ENCODE results near the gene FAM53A.

Gene FAM53A

GRCh38 chr4:1643971-1644735 lies 40.0 kb downstream of the FAM53A start:
- TF ChIP-seq ZNF416 (tag by site-specific recombination; IDR thresholded peaks at IDR 0.05) = no peak
- no peak for TF ChIP-seq ZNF692 (tag by site-specific recombination; IDR thresholded peaks at IDR 0.05)
- TF ChIP-seq ZNF580 (tag by site-specific recombination; IDR thresholded peaks at IDR 0.05) = no peak
- no peak for TF ChIP-seq REPIN1 (tag by site-specific recombination; IDR thresholded peaks at IDR 0.05; ENCODE audit: low read depth)
- no peak for TF ChIP-seq PRDM1 (tag by site-specific recombination; IDR thresholded peaks at IDR 0.05)
- TF ChIP-seq ZNF354C (tag by site-specific recombination; IDR thresholded peaks at IDR 0.05; ENCODE audit: borderline replicate concordance, low read depth) = no peak
- TF ChIP-seq ZNF350 (tag by site-specific recombination; IDR thresholded peaks at IDR 0.05) = no peak
- TF ChIP-seq ZBTB26 (tag by site-specific recombination; optimal IDR thresholded peaks at IDR 0.05) = no peak
- TF ChIP-seq ZNF214 (tag by site-specific recombination; IDR thresholded peaks at IDR 0.05; ENCODE audit: borderline replicate concordance) = no peak
- no peak for TF ChIP-seq PRDM2 (tag by site-specific recombination; IDR thresholded peaks at IDR 0.05; ENCODE audit: borderline replicate concordance)
- TF ChIP-seq ZBTB20 (tag by site-specific recombination; IDR thresholded peaks at IDR 0.05) = no peak
- no peak for TF ChIP-seq ZNF548 (tag by site-specific recombination; IDR thresholded peaks at IDR 0.05)
- TF ChIP-seq TRIM28 (IDR thresholded peaks at IDR 0.05; ENCODE audit: borderline replicate concordance, low read length) = no peak
- no peak for TF ChIP-seq GFI1B (tag by site-specific recombination; IDR thresholded peaks at IDR 0.05)
- TF ChIP-seq ZNF664 (tag by site-specific recombination; IDR thresholded peaks at IDR 0.05) = no peak
- ChIA-PET CTCF (no interaction called here), POLR2A (no interaction called here)
- no peak overlapping the region for H3K4me3 ChIP-seq (ENCODE audit: low read depth, low read length)
- H3K36me3 ChIP-seq (ENCODE audit: control insufficient read depth in 2 of 2, insufficient read depth in 1 of 2, low read length in 2 of 2) = no peaks in the 10 kb centered on the region
- no peak overlapping the region for H3K27ac ChIP-seq (ENCODE audit: extremely low read depth, low read depth, low read length)
- no peaks in the 10 kb centered on the region for H3K9me3 ChIP-seq (ENCODE audit: control insufficient read depth, insufficient read depth, low read depth, low read length)
- H3K4me1 ChIP-seq (ENCODE audit: control insufficient read depth, insufficient read depth, low read length) = no peaks in the 10 kb centered on the region

Measured in HEK293 (cell line).